Kidney (tissue), 14 donors: ENCODE results near the gene CADPS. TPM values are rescaled to one million over a fixed set of nuclear protein-coding genes. Genes with fewer than 3 reads are reported as not detected.

Source experiments
- DNase-seq, 5 donors: peaks; one replicate each; pipeline ENCODE4 v3.0.0-alpha.2; 2013 to 2020
- FAIRE-seq: peaks from 2 replicates; lab custom pipeline; 2012; peaks lifted over from hg19 to GRCh38; lab: Jason Lieb, UNC
- H3K27ac ChIP-seq, 2 donors: one replicate each; pipeline ENCODE4 v1.7.0; 2013; ENCODE audit warnings: low read depth in 2 of 2, low read length in 2 of 2, inconsistent platforms in 1 of 2
- H3K27me3 ChIP-seq: one replicate; pipeline ENCODE4 v1.7.1; 2013; ENCODE audit warnings: low read length, inconsistent platforms; ENCODE audit not compliant: control insufficient read depth, insufficient read depth
- H3K36me3 ChIP-seq, 3 donors: one replicate each; pipeline versions ENCODE4 v1.7.0 to v1.7.1; 2013; ENCODE audit warnings: low read length in 3 of 3, control low read depth in 1 of 3, inconsistent platforms in 1 of 3; ENCODE audit not compliant: insufficient read depth in 3 of 3, control insufficient read depth in 2 of 3
- H3K4me1 ChIP-seq, 3 donors: one replicate each; pipeline versions ENCODE4 v1.7.0 to v1.7.1; 2013; ENCODE audit warnings: low read length in 3 of 3, inconsistent platforms in 1 of 3, low read depth in 1 of 3; ENCODE audit not compliant: control insufficient read depth in 2 of 3, insufficient read depth in 2 of 3
- H3K4me3 ChIP-seq, 3 donors: one replicate each; pipeline versions ENCODE4 v1.7.0 to v1.8.1; 2013; ENCODE audit warnings: low read length in 3 of 3, control low read depth in 1 of 3, inconsistent platforms in 1 of 3
- H3K9ac ChIP-seq, 3 donors: one replicate each; pipeline versions ENCODE4 v1.7.0 to v1.7.1; 2013; ENCODE audit warnings: low read length in 3 of 3, control low read depth in 1 of 3, inconsistent platforms in 1 of 3
- H3K9me3 ChIP-seq, 3 donors: one replicate each; pipeline versions ENCODE4 v1.7.0 to v1.7.1; 2013; ENCODE audit warnings: low read length in 3 of 3, control low read depth in 1 of 3, inconsistent platforms in 1 of 3; ENCODE audit not compliant: control insufficient read depth in 2 of 3, insufficient read depth in 1 of 3
- CTCF ChIP-seq: IDR thresholded peaks from 3 replicates; pipeline ENCODE4 v1.5.1; 2012; ENCODE audit warnings: mild to moderate bottlenecking, moderate library complexity, borderline replicate concordance; ENCODE audit not compliant: insufficient read depth; ENCODE audit errors: extremely low read depth
- intact Hi-C: fragments of 100-400 bp; cut with DNase I; formaldehyde crosslinking; loops from one replicate; pipeline ENCODE4 v1.11.1; 2022
- polyA plus RNA-seq: library from polyadenylated mRNA; stranded (reverse); fragments of 350-450 nt; fragmentation: Illumina TruSeq; extraction: RNeasy Lipid Tissue Mini Kit (QIAGEN cat#74804); gene quantifications from one replicate; pipeline ENCODE4 v1.2.3, GENCODE V29; 2014; ENCODE audit warnings: low read depth, low replicate concordance; ENCODE audit not compliant: insufficient read depth
- total RNA-seq: library from RNA; stranded (reverse); fragmentation: NEBNext Ultra II Directional; extraction: Animal tissue kit (Norgen Biotek cat#: 25700); gene quantifications from one replicate; pipeline ENCODE4 v1.2.1, GENCODE V29; 2021
- donor health status: control.
- donor health status: control.
- donor health status: control.
- donor health status: control.
- donor health status: control.
- donor health status: DM: yes; HTN: yes; CAD: no.
- donor health status: Normal renal cell carcinoma (clear cell type).

Gene CADPS
- total and polyA plus RNA-seq, 2 donors from 2014 or later, result 0.98 TPM; not detected in 1

- H3K27ac ChIP-seq, result no peak overlapping the region
- H3K4me1 ChIP-seq, result no peaks in the 10 kb centered on the region
- no peak for TF ChIP-seq CTCF
- H3K4me3 ChIP-seq, result no peak overlapping the region
- H3K36me3 ChIP-seq, result no peaks in the 10 kb centered on the region
- intact Hi-C loops, result no loop called here
- DNase-seq (no peak), FAIRE-seq (no peak)
- H3K9ac ChIP-seq, result no peak overlapping the region
- H3K9me3 ChIP-seq, result no peaks in the 10 kb centered on the region
- no peaks in the 10 kb centered on the region for H3K27me3 ChIP-seq
Measured at GRCh38 chr3:62675492-62675891, 199.7 kb downstream of the CADPS start.

GRCh38 chr3:62672988-62673313, 202.3 kb downstream of the CADPS start:
- DNase-seq (no peak), FAIRE-seq (no peak)
- intact Hi-C loops, result no loop called here
- Histone ChIP-seq H3K9ac (no peak overlapping the region), H3K4me3 (no peak overlapping the region), H3K9me3 (no peaks in the 10 kb centered on the region), H3K27me3 (no peaks in the 10 kb centered on the region), H3K27ac (no peak overlapping the region), H3K36me3 (no peaks in the 10 kb centered on the region), H3K4me1 (no peaks in the 10 kb centered on the region)
- TF ChIP-seq CTCF, result no peak

GRCh38 chr3:62672270-62672987, 202.8 kb downstream of the CADPS start:
- Histone ChIP-seq H3K36me3 (no peaks in the 10 kb centered on the region), H3K27ac (no peak overlapping the region), H3K27me3 (no peaks in the 10 kb centered on the region), H3K4me3 (no peak overlapping the region), H3K9me3 (no peaks in the 10 kb centered on the region), H3K9ac (no peak overlapping the region), H3K4me1 (no peaks in the 10 kb centered on the region)
- DNase-seq (no peak), FAIRE-seq (no peak)
- intact Hi-C loops, result no loop called here
- TF ChIP-seq CTCF, result no peak

GRCh38 chr3:62670351-62670750, 204.9 kb downstream of the CADPS start:
- Histone ChIP-seq H3K36me3 (no peaks in the 10 kb centered on the region), H3K4me3 (no peak overlapping the region), H3K27me3 (no peaks in the 10 kb centered on the region), H3K9ac (no peak overlapping the region), H3K4me1 (no peaks in the 10 kb centered on the region), H3K9me3 (no peaks in the 10 kb centered on the region), H3K27ac (no peak overlapping the region)
- no peak for TF ChIP-seq CTCF
- FAIRE-seq (no peak), DNase-seq (no peak)
- intact Hi-C loops, result no loop called here
